GM04503 (cell line): Measurements from ENCODE around the gene ZNF414.

ENCODE experiments used
- DNase-seq: peaks from one replicate; pipeline ENCODE4 v3.0.0-alpha.2; 2012; ENCODE audit warnings: low read depth

The ZNF414 gene

GRCh38 chr19:8463365-8463764, 50.6 kb downstream of the ZNF414 start:
- no peak for DNase-seq

GRCh38 chr19:8462571-8462970, 51.4 kb downstream of the ZNF414 start:
- DNase-seq, result no peak

- no peak for DNase-seq
Measured at GRCh38 chr19:8461891-8462290, 52.1 kb downstream of the ZNF414 start.

DNA sequence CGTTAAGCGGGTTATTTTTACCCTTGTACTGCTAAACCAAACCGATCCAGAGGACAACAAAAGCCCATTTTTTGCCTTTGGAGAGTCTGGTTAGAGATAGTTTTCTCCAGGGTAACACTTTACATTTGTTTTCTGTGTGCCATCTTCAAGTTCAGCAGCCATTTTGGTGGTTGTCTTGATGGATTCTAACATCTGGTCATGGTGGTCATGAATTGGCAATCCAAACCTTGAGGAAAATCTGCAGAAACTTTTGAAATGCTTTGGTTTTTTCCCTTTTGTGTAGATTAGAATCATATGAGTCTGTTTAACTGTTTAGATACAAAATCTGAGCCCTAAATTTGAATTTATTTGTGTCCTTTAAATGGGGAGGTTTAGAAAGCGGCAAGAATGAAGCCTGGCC, 52.6 kb downstream of the ZNF414 start:
- DNase-seq, result no peak

DNA sequence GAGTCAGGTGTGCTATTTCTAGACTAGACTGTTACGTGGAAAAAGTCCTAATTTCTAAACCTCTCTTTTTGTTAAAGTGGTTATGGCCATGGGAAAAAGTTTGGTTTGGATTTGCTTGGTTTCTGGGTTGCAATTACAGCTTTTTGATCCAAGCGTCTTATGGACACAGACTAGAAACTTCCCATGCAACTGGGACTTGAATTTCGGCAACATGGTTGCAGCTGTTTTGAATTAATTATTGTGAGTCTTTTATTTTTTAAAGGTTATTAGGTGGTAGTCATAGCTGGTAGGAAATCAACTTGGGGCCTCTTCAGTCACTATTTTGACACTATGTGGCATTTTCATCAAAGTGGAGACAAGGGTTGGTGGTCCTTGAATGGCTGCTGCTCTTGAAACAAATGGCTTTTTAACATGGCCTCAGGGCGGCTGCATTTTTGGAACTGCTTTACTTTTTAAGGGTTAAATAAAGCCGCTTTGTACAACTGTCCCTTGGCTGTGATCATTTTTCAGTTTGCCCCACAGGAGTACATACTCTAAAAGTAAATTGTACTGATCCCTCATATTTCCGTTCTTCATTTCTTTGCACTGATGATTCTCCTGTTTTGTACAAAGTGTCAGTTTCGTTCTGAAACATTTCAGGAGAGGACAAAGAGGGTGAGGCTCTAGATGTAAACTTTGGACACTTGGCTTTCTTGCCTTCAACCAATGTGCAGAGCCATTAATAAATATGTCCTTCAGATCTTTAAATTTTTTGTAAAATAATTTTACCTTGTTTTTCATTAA, 53.3 kb downstream of the ZNF414 start:
- DNase-seq, result no peak
